Melanocyte of skin (primary cell): ENCODE measurements around the gene VWA7. TPM values are rescaled to one million over a fixed set of nuclear protein-coding genes. Genes with fewer than 3 reads are reported as not detected.

Experiments
- small RNA-seq, 2 donors: library from RNA; depleted of rRNA; stranded (forward); fragments of <200 nt; gene quantifications; one replicate each; pipeline ENCODE3, GENCODE V24; 2012
- total RNA-seq, 2 donors: library from RNA; depleted of rRNA; stranded (reverse); fragments of >200 nt; gene quantifications; 2 replicates each; pipeline ENCODE4 v1.2.3, GENCODE V29; 2012

Gene VWA7, protein sequence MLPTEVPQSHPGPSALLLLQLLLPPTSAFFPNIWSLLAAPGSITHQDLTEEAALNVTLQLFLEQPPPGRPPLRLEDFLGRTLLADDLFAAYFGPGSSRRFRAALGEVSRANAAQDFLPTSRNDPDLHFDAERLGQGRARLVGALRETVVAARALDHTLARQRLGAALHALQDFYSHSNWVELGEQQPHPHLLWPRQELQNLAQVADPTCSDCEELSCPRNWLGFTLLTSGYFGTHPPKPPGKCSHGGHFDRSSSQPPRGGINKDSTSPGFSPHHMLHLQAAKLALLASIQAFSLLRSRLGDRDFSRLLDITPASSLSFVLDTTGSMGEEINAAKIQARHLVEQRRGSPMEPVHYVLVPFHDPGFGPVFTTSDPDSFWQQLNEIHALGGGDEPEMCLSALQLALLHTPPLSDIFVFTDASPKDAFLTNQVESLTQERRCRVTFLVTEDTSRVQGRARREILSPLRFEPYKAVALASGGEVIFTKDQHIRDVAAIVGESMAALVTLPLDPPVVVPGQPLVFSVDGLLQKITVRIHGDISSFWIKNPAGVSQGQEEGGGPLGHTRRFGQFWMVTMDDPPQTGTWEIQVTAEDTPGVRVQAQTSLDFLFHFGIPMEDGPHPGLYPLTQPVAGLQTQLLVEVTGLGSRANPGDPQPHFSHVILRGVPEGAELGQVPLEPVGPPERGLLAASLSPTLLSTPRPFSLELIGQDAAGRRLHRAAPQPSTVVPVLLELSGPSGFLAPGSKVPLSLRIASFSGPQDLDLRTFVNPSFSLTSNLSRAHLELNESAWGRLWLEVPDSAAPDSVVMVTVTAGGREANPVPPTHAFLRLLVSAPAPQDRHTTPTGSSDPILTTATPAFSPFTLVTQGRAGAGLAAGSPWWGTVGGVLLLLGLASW
- not detected for total RNA-seq

DNA sequence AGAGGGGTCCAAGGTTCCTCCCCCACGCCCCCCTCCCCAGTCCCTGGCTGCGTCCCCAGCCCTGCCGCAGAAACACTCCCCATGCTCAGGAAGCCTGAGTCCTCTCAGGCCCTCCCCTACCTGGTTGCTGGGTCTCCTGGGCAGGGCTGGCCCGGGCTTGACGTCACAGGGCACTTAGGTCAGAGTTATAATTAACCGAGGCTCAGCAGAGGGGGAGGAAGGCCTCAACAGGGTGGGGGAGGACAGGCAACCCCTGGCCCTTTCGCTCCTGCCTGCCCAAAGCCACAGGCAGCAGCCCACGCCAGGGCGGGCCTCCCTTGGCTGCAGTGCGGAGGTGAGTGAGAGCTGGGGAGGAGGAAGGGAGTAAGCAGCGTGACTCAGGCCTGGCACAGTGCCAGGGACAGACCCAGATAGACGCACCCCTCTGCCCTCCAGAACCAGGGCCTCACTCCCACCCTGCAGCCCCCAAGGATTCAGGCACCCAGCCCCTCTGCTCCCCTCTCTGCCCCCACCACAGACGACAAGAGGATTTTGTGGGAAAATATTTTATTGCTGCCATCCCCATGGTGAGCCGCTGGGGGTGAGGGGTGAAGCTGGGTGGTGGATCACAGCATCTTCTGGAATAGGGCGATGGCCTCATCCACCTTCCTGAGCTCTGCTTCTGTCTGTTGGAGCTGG is at the start of gene VWA7:
VWA7 (minus strand) TSS at position 340 of the 678 bp plus-strand sequence. CDS start 549 bp downstream, outside the sequence.

DNA sequence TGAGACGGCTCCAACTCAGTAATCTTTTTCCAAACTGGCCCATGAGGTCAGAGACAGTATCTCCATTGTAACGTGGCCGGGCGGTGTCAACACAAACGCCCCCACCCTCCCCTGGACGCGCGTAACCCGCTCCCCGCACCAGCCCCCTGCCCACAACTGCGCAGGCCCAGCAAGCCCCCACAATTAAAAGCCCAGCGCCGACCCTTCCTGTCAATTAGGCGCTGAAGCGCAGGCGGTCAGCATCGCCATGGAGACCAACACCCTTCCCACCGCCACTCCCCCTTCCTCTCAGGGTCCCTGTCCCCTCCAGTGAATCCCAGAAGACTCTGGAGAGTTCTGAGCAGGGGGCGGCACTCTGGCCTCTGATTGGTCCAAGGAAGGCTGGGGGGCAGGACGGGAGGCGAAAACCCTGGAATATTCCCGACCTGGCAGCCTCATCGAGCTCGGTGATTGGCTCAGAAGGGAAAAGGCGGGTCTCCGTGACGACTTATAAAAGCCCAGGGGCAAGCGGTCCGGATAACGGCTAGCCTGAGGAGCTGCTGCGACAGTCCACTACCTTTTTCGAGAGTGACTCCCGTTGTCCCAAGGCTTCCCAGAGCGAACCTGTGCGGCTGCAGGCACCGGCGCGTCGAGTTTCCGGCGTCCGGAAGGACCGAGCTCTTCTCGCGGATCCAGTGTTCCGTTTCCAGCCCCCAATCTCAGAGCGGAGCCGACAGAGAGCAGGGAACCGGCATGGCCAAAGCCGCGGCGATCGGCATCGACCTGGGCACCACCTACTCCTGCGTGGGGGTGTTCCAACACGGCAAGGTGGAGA is 38.1 kb upstream of the VWA7 start, which contains the start of the genes HSPA1A and HSPA1L:
HSPA1A (plus strand) TSS at position 519 of the 814 bp plus-strand sequence; CDS start at position 733, 214 bp downstream.
HSPA1L (minus strand) TSS at position 259 of the 814 bp plus-strand sequence. CDS start 3,311 bp downstream, outside the sequence.

DNA sequence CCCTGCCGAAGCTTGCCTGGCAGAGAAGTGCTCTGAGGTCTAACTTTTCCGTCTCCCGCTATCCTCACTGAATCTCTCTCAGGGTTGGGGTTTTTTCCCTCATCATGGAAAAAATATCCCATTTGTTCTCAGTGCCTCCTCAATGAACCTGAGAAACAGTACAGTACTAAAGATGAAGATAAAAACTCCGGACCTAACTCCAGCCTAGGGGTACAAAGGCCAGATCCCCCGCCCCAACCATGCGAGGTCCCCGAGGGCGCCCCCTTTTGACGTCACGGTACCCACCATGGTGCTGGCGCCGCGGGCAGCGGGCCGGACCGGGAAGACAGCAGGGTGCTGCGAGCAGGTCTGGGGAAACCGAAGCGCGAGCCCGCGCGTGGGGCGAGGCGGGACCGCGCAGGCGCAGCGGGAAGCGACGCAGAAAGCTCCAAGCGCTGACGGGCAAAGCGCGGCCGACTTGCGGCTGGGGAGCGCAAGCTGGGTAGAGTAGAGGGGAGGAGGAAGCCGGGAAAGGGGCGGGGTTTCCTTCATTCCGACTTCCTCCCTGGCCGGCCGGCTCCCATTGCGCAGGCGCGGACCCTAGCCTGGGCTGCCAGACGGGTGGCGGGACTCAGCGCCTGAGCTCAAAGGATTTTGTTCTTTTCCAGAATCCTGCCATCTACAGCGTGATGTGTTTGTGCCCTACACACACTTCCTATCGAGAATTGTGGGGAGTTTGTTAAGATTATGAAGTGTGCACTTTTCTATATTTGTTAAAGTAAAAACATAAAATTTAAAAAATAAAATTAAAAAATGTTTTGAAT is 29.5 kb upstream of the VWA7 start, which contains the start of gene LSM2:
LSM2 (minus strand) TSS at position 497 of the 803 bp plus-strand sequence; CDS start at position 288, 209 bp downstream.

DNA sequence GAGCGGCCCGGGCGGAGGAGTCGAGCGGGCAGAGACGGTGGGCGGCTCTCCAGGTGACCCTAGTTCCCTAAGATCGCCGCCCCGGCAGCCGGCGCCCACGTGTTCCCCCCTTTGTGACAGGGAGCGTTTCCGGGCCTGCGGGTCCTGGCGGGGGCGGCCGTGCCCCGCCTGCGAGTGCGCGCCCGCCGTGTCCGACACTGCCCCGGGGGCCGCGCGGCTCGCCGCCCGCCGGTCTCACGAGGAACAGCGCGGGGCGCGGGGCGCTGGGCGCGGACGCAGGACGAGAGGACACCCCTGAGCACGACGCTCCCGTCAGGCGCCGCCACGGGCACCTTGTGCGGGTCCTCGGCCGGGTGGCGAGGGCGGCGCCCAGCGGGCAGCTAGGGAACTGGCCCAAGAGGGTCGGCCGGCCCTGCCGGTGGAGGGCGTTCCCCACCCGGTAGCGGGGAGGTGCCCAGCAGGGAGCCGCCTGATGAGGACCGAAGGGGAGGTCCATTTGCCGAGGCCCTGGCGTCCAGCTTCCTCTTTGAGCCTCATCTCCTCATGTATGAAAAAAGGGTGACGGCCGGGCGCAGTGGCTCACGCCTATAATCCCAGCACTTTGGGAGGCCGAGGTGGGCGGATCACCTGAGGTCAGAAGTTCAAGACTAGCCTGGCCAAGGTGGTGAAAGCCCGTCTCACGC is 18.6 kb upstream of the VWA7 start, which contains the start of gene VARS1:
VARS1 (minus strand) TSS at position 137 of the 683 bp plus-strand sequence. CDS start 535 bp downstream, outside the sequence.

DNA sequence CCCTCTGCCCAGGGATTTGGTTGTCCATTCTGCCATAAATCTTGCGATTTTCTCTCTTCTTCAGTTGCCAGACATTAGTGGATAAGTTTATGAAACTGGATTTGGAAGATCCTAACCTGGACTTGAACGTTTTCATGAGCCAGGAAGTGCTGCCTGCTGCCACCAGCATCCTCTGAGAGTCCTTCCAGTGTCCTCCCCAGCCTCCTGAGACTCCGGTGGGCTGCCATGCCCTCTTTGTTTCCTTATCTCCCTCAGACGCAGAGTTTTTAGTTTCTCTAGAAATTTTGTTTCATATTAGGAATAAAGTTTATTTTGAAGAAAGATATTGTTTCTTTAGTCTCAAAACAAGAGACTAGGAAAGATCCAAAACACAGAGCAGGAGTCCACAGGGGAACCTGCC is 14.8 kb downstream of the VWA7 start, which contains the start of gene SAPCD1:
SAPCD1 (plus strand) TSS at position 301 of the 400 bp plus-strand sequence. CDS start 399 bp downstream, outside the sequence.

DNA sequence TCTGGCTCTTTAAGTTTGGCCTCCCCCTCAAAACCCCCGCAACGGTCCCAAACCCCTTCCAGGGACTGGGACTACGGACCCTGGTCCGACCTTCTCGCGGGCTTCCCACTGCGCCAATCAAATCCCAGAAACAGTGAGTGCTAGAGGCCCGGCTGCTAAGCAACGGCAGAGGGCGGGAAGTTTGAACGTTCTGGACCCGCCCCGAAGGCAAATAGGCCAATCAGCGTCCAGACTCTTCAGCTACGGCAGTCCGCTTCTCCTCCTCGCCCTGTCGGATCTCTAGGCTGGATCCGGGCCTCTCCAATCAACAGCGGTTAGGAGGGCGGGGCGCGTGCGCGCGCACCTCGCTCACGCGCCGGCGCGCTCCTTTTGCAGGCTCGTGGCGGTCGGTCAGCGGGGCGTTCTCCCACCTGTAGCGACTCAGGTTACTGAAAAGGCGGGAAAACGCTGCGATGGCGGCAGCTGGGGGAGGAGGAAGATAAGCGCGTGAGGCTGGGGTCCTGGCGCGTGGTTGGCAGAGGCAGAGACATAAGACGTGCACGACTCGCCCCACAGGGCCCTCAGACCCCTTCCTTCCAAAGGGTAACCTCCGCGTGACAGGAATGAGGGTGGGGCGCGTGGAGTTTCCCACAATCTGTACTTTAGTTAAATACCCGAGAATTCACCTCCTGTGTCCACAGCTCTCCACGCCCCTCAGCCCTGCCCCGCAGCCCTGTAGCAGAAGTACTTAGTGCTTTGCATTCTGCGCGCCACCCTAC is 37.3 kb downstream of the VWA7 start, which contains the start of gene MSH5:
MSH5 (plus strand) TSS at position 367 of the 758 bp plus-strand sequence. CDS start 462 bp downstream, outside the sequence.

DNA sequence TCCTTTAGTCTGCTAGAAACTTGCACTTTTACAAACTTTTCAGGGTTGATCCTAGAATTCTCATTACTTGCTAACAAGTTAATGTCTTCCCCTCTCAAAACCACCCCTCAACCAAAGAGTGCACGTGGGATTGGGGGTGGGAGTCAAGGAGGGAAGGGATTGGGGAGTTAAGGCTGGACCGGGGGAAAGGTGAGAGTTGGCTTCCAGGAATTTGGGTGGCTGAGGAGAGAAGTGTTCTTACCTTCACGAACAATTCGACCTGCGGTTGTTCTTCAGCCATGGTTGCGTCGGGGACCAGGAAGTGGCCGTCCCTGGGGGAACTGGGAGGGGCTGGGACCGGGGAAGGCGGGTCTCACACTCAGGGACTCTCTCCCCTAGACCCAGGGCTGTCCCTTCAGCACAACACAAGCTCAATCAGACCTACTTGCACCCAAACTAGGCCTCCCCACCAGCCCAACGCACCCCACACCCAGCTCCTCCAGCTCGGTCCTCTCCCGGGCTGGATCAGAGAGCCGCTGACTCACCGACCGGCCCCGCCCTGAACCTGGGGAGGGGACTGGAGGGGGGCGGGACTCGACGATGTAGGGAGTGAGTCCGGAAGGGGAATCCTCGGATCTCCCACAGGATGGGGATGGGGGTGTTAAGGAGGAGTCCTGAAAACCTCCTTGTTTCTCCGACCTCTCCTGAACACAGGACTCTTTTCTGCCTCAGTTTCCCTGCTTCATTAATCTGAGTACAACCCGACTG is 40.9 kb downstream of the VWA7 start, which contains the start of gene CLIC1:
CLIC1 (minus strand) TSS at position 510 of the 747 bp plus-strand sequence; CDS start at position 280, 230 bp downstream.

DNA sequence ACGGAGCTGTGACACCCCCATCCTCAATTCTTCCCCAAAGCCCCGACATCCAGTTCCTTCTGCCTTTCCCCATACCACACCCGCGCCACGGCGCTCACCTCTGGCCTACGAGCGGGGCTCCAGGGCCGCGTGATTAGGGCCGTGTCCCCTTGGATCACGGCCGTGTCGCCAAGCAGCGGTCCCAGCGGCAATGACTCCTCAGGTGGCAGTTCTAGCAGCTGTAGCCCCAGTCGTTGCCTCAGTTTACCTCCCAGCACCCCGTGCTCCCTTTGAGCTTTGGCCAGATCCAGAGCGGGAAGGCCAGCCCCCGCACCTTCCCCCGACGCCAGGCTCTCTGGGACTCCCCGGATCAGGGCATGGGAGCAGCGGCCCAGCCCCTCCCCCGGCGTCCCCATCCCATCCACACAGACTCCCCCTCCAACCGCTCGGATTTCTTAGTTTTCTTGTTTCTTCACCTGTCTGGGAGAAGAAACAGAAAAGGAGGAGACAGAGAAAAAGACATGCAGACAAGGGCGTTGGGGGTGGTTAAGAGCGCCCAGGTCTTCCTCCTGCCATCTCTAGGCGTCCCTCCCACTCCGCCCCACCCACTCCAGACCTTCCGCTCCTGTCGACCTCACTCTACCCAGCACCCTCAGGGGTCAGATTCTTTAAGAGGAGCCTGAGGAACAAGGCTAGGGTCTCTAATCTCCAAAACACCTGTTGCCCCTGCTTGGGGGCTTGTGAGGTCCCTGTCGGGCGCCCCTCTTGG is 48.2 kb downstream of the VWA7 start, which contains the start of gene DDAH2:
DDAH2 (minus strand) TSS at position 533 of the 748 bp plus-strand sequence; CDS start at position 395, 138 bp downstream.

DNA sequence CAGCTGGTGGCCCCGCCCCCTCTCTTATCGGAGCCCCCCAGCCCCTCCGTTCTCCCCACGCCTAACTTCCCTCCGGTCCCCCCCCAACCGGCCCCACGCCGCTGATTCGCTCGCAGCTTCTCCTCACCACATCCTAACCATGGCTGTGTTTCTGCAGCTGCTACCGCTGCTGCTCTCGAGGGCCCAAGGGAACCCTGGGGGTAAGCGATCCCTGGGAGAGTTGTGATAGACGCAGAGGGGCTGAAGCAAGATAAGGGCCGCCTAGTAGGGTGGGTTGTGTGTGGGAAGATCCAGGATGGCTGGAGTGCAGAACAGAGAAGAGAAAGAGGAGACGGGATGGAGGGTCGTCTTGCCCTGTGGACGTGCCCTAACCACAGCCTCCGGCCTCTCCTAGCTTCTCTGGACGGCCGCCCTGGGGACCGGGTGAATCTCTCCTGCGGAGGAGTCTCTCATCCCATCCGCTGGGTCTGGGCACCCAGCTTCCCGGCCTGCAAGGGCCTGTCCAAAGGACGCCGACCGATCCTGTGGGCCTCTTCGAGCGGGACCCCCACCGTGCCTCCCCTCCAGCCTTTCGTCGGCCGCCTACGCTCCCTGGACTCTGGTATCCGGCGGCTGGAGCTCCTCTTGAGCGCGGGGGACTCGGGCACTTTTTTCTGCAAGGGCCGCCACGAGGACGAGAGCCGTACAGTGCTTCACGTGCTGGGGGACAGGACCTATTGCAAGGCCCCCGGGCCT is 53.7 kb downstream of the VWA7 start, which contains the start of gene MPIG6B:
MPIG6B (plus strand) TSS at position 129 of the 735 bp plus-strand sequence; CDS start at position 140, 11 bp downstream.

DNA sequence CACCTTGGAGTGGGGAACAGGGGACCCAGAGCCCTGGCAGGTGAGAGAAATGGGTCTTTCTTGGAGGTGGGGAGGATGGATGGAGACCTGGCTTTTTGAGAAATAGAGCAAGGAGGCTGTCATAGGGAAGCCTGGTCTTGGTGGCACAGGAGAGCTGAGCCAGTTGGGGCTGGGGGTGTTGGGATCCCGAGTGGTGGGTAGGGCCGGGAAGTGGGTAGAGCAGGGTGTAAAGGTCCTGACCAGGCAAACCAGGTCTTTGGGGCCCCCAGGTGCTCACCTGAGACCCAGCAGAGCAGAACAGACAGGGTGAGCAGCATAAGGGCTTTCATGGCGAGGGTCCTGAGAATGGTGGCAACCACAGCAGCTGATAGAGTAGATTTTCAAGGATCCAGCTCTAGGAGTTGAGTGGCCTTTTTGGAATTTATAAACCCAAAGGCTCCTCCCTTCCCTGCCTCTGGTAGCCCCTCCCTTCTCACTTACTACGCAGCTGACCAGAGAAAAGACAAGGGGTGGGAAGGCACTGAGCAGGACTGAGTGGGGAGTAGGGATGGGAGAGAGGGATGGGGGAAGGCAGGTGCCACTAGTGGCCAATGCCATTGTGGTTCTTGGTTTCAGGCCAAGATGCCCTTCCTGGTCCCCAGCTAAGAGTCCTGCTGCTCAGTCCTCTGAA is 55.6 kb downstream of the VWA7 start, which contains the start of gene LY6G6C:
LY6G6C (minus strand) TSS at position 396 of the 670 bp plus-strand sequence; CDS start at position 329, 67 bp downstream.

Small RNAs within 50 kb of the gene (small RNA-seq; reads per million reads assigned to genes)
- 0 reads per million in 2 donors for gene MSH5-SAPCD1
- 0 reads per million in 2 donors for gene RF00019
- 0 reads per million in 2 donors for gene RNU6-850P
- gene SAPCD1 = 0 reads per million in 2 donors

Other genes starting within 250 kb of the VWA7 start
- gene MCCD1, start 248.4 kb downstream of the VWA7 start, total RNA-seq = not detected
- 100 to 1,000 TPM; 257 to 581 TPM for gene DDX39B, start 235.3 kb downstream of the VWA7 start, total RNA-seq
- 1 to 10 TPM in 1 of 2 donors, under 1 TPM in 1; 0.33 to 1.0 TPM for gene ATP6V1G2, start 230.7 kb downstream of the VWA7 start, total RNA-seq
- gene NFKBIL1, start 229.7 kb downstream of the VWA7 start, total RNA-seq = 10 to 100 TPM; 21.6 to 27.5 TPM
- gene LTA, start 205.0 kb downstream of the VWA7 start, total RNA-seq = under 1 TPM in 1 of 2 donors, not detected in 1; under 0.01 TPM
- under 1 TPM; under 0.01 to 0.34 TPM for gene TNF, start 201.8 kb downstream of the VWA7 start, total RNA-seq
- gene LTB, start 194.9 kb downstream of the VWA7 start, total RNA-seq = not detected
- gene LST1, start 191.1 kb downstream of the VWA7 start, total RNA-seq = not detected
- gene NCR3, start 184.3 kb downstream of the VWA7 start, total RNA-seq = not detected
- not detected for gene AIF1, start 162.1 kb downstream of the VWA7 start, total RNA-seq
- gene PRRC2A, start 156.6 kb downstream of the VWA7 start, total RNA-seq = 10 to 100 TPM; 68.5 to 72.3 TPM
- gene BAG6, start 124.7 kb downstream of the VWA7 start, total RNA-seq = 100 to 1,000 TPM; 125 to 160 TPM
- 1 to 10 TPM in 1 of 2 donors, under 1 TPM in 1; 0.33 to 1.0 TPM for gene APOM, start 121.4 kb downstream of the VWA7 start, total RNA-seq
- gene C6orf47, start 116.5 kb downstream of the VWA7 start, total RNA-seq = 10 to 100 TPM; 21.3 to 23.1 TPM
- gene GPANK1, start 112.3 kb downstream of the VWA7 start, total RNA-seq = 10 to 100 TPM; 13.1 to 17.3 TPM
- 100 to 1,000 TPM; 142 to 170 TPM for gene CSNK2B, start 111.2 kb downstream of the VWA7 start, total RNA-seq
- 1 to 10 TPM in 1 of 2 donors, under 1 TPM in 1; 1.00 to 2.1 TPM for gene LY6G5B, start 107.4 kb downstream of the VWA7 start, total RNA-seq
- under 1 TPM; under 0.01 to 0.67 TPM for gene LY6G5C, start 96.3 kb downstream of the VWA7 start, total RNA-seq
- 10 to 100 TPM; 47.0 to 53.0 TPM for gene ABHD16A, start 74.0 kb downstream of the VWA7 start, total RNA-seq
- not detected for gene LY6G6F, start 70.5 kb downstream of the VWA7 start, total RNA-seq
- gene LY6G6D, start 62.0 kb downstream of the VWA7 start, total RNA-seq = not detected
- gene LY6G6C, start 55.6 kb downstream of the VWA7 start, total RNA-seq = not detected
- not detected for gene MPIG6B, start 54.0 kb downstream of the VWA7 start, total RNA-seq
- 10 to 100 TPM; 10.3 to 22.0 TPM for gene DDAH2, start 48.0 kb downstream of the VWA7 start, total RNA-seq
- 100 to 1,000 TPM; 511 to 845 TPM for gene CLIC1, start 40.8 kb downstream of the VWA7 start, total RNA-seq
- gene MSH5, start 37.3 kb downstream of the VWA7 start, total RNA-seq = 10 to 100 TPM; 17.6 to 22.0 TPM
- gene SAPCD1, start 14.7 kb downstream of the VWA7 start, total RNA-seq = 1 to 10 TPM in 1 of 2 donors, under 1 TPM in 1; 0.69 to 1.7 TPM
- gene VARS1, start 18.4 kb upstream of the VWA7 start, total RNA-seq = 10 to 100 TPM; 58.5 to 66.6 TPM
- gene LSM2, start 29.6 kb upstream of the VWA7 start, total RNA-seq = 10 to 100 TPM; 41.0 to 61.6 TPM
- gene HSPA1L, start 38.0 kb upstream of the VWA7 start, total RNA-seq = under 1 TPM; 0.67 to 0.69 TPM
- gene HSPA1A, start 38.2 kb upstream of the VWA7 start, total RNA-seq = 100 to 1,000 TPM in 1 of 2 donors, 10 to 100 TPM in 1; 55.7 to 144 TPM
- 100 to 1,000 TPM in 1 of 2 donors, 10 to 100 TPM in 1; 95.3 to 188 TPM for gene HSPA1B, start 50.4 kb upstream of the VWA7 start, total RNA-seq
- gene NEU1, start 85.5 kb upstream of the VWA7 start, total RNA-seq = 100 to 1,000 TPM; 114 to 132 TPM
- not detected for gene SLC44A4, start 101.7 kb upstream of the VWA7 start, total RNA-seq
- 10 to 100 TPM; 29.9 to 44.3 TPM for gene EHMT2, start 120.4 kb upstream of the VWA7 start, total RNA-seq
- 1 to 10 TPM; 1.7 to 3.0 TPM for gene ZBTB12, start 124.8 kb upstream of the VWA7 start, total RNA-seq
- 1 to 10 TPM; 2.4 to 3.7 TPM for gene C2, start 150.4 kb upstream of the VWA7 start, total RNA-seq
- 1 to 10 TPM; 1.7 to 4.1 TPM for gene CFB, start 168.8 kb upstream of the VWA7 start, total RNA-seq
- 100 to 1,000 TPM in 1 of 2 donors, 10 to 100 TPM in 1; 73.6 to 114 TPM for gene NELFE, start 181.6 kb upstream of the VWA7 start, total RNA-seq
- gene SKIC2, start 181.8 kb upstream of the VWA7 start, total RNA-seq = 10 to 100 TPM; 50.6 to 54.4 TPM
- gene DXO, start 194.8 kb upstream of the VWA7 start, total RNA-seq = 10 to 100 TPM; 13.1 to 16.0 TPM
- gene C4A, start 204.7 kb upstream of the VWA7 start, total RNA-seq = 1 to 10 TPM in 1 of 2 donors, under 1 TPM in 1; 0.33 to 1.4 TPM
- 1 to 10 TPM in 1 of 2 donors, under 1 TPM in 1; 0.67 to 1.4 TPM for gene C4B, start 237.5 kb upstream of the VWA7 start, total RNA-seq